ENCODE results near the gene GPR35. TPM values are rescaled to one million over a fixed set of nuclear protein-coding genes. Genes with fewer than 3 reads are reported as not detected.

GPR35 gene
- total and polyA plus RNA-seq, 2 of the 13 experiments (the other 11 are each of a cell fraction or from before 2014, with no cell fraction given): 27.1 to 44.2 TPM

GRCh38 chr2:240593026-240593702 lies 32.1 kb upstream of the GPR35 start (continued):
- TF ChIP-seq ARID3A (IDR thresholded peaks at IDR 0.05; ENCODE audit: low read depth, low read length): no peak
- no peak for TF ChIP-seq ZNF816 (CRISPR knock-in tag; IDR thresholded peaks at IDR 0.05; ENCODE audit: borderline replicate concordance)
- TF ChIP-seq ZNF142 (CRISPR knock-in tag; IDR thresholded peaks at IDR 0.05): no peak
- TF ChIP-seq ZNF552 (CRISPR knock-in tag; IDR thresholded peaks at IDR 0.05; ENCODE audit: borderline replicate concordance): no peak
- no peak for TF ChIP-seq ZNF33B (CRISPR knock-in tag; IDR thresholded peaks at IDR 0.05)
- TF ChIP-seq NONO (IDR thresholded peaks at IDR 0.05): no peak
- TF ChIP-seq NONO (CRISPR knock-in tag; conservative IDR thresholded peaks at IDR 0.05): no peak
- TF ChIP-seq ZMYM2 (CRISPR knock-in tag; IDR thresholded peaks at IDR 0.05): no peak
- TF ChIP-seq HOXD1 (CRISPR knock-in tag; IDR thresholded peaks at IDR 0.05): no peak
- TF ChIP-seq ZBTB14 (CRISPR knock-in tag; IDR thresholded peaks at IDR 0.05): no peak
- TF ChIP-seq ZBTB20 (CRISPR knock-in tag; IDR thresholded peaks at IDR 0.05; ENCODE audit: borderline replicate concordance, low read depth): no peak
- TF ChIP-seq ZNF646 (CRISPR knock-in tag; IDR thresholded peaks at IDR 0.05): no peak
